Stimulated activated CD4-positive, alpha-beta T cell treated with anti-CD3 and anti-CD28 coated beads, TNF-alpha, amount 100 ng/mL, for 48 hours (primary cell): ENCODE results near the gene CYP1A1.
A peak's percentile ranks its signal among the peaks of the same experiment; 100 is the strongest.

Experiments
- DNase-seq, 3 donors: peaks; one replicate each; pipeline ENCODE4 v3.0.0-alpha.2; 2020; ENCODE audit warnings: low read depth in 3 of 3

CYP1A1 gene

DNA sequence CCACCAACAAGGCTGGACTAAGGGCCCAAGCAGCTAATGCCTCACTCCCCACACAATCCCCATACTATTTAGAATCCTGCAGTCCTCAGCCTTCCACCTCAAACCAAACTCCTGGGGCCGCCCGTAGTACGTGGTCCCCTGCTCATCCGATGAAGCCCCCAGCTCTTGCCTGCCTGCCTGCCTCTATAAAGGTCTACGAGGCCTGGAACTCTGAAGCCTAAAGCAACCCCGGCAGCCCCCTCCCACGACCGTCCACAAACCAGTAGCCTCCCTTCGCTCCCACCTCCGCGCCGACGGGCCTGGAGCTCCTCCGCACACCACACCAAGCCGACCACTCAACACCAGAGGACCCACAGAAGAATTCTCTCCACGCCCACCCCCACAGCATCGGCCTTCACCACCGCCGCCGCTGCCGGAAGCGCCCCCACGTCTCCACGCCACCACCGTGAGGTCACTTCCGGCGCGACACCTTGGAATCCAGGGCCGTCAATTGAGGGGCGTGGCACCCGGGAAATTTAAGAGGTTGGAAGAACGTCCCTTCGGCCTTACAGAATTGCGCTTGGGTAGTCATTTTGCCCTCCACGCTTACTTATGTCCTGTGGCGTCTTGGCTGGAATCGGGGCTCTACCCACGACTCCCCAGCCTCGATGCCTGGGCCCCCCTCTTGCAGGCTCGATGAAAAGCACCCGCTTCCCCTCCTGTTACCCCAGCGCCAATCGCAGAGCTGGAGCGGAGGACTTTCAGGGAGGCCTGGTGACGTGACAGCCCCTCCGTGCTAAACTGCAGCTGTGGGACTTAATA lies 29.5 kb downstream of the CYP1A1 start, which contains the start of gene EDC3:
Gene EDC3 (minus strand): TSS at position 428 of the 801 bp plus-strand sequence. CDS start 20,900 bp downstream, outside the sequence.
- DNase-seq = peak; percentile 71 to 87 (median 75)

DNA sequence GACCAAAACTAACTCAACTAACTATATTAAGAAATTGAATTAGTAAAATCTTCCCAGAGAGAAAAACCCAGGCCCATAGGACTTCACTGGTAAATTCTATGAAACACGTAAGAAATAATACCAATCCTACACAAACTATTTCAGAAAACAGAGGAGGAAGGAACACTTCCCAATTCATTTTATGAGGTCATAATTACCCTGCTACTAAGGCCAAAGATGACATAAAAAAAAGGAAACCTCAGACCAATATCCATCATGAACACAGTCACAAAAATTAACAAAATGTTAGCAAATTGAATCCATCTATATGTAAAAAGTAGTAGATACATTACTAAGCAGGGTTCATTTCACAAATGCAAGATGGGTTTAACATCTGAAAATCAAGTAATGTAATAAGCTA lies 33.0 kb downstream of the CYP1A1 start:
- DNase-seq = no peak

DNA sequence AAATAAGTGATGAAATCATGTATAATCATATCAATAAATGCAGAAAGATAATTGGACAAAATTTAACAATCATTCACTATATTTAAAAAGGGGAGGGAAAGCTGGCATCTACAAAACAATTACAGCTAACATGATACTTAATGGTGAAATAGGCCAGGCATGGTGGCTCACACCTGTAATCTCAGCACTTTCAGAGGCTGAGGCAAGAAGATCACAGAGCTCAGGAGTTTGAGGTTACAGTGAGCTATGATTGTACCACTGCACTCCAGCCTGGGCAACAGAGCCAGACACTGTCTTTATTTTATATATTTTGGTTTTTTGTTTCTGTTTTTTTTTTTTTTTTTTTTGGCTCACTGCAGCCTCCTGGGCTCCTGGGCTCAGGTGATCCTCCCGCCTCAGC lies 41.6 kb downstream of the CYP1A1 start:
- no peak for DNase-seq

DNA sequence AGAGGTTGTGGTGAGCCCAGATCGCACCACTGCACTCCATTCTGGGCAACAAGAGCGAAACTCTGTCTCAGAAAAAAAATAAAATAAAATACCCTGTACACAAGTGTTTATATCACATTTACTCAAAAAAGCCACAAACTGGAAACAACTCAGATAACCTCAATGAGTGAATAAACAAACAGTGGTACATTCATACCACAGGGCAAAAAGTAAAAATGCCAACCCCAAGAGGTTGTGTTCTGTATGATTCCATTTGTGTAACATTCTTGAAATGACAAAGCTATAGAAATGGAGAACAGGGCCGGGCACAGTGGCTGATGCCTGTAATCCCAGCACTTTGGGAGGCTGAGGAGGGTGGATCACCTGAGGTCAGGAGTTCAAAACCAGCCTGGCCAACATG lies 42.4 kb downstream of the CYP1A1 start:
- no peak for DNase-seq

DNA sequence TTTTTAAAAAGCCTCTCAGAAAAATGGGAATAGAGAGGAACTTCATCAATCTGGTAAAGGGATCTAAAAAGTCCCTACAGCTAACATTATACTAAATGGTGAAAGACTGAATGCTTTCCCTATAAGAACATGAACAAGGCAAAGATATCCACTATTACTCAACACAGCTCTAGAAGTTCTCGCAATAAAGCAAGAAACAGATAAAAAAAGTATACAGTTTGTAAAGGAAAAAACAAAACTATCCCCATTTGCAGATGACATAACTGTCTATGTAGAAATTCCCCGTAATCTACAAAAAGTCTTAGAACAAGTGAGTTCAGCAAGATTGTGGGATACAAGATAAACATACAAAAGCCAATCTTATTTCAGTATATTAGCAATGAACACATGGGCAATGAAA lies 44.9 kb downstream of the CYP1A1 start:
- no peak for DNase-seq

DNA sequence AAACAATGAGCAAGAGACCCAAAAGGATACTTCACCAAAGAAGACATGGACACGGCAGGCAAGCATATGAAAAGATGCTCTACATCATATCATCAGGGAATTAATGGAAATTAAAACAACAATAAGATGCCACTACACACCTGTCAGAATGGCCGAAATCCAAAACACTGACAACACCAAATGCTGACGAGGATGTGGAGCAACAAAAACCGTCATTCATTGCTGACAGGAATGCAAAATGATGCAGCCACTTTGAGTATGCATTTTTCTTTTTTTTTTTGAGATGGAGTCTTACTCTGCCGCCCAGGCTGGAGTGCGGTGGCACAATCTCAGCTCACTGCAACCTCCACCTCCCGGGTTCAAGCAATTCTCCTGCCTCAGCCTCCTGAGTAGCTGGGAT lies 48.5 kb downstream of the CYP1A1 start:
- no peak for DNase-seq

DNA sequence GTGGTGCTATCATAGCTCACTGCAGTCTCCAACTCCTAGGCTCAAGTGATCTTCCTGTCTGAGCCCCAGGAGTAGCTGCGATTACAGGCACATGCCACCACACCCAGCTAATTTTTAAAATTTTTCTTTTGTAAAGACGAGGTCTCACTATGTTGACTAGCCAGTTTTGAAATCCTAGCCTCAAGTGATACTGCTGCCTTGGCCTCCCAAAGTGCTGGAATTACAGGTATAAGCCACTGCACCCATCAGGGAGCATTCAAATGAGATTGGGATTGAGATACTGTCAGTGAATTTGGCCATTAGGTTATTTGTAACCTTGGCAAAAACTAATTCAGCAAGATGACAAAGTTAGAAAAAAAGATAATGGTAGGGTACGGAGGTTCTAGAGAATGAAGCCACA lies 51.2 kb downstream of the CYP1A1 start:
- DNase-seq = no peak

DNA sequence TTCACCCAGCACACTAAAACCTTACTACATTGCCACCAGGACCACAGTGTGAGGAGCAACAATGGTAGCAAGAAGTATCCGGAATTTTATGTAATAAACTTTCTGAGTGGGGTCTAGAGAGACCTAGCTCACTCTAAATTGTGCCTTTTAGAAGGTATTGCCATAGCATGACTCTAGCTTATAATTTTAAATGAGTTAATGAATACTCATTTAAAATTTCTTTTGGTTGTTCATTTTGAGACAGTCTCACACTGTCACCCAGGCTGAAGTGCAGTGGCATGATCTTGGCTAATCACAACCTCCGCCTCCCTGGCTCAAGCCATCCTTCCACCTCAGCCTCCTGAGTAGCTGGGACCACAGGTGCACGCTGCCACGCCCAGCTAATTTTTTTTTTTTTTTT lies 55.7 kb downstream of the CYP1A1 start:
- DNase-seq = no peak
